HCT116 (cell line): ENCODE results near the gene MYOF. TPM values are rescaled to one million over a fixed set of nuclear protein-coding genes. Genes with fewer than 3 reads are reported as not detected.

ENCODE experiments used
- ATAC-seq: fragments of 200-7000 bp; cut with Tn5 transposase; 2 replicates; pipeline ENCODE4 v1.9.1; 2020; ENCODE audit warnings: mild to moderate bottlenecking, moderate library complexity
- BruUV-seq: library from RNA; stranded (reverse); fragments of 400-500 nt; replicated peaks from 2 replicates; lab custom pipeline; 2021; lab: Mats Ljungman, UMichigan
- CTCF ChIA-PET: fragments of 300-600 bp; sonication (Branson Sonifier 250); formaldehyde crosslinking; loops from one replicate; lab custom pipeline; 2021; ENCODE audit warnings: antibody characterized with exemption; lab: Charles Lee
- POLR2A ChIA-PET: fragments of 300-600, 350-600 bp; sonication (Branson Sonifier 250); formaldehyde crosslinking; loops from one replicate; lab custom pipeline; 2021; ENCODE audit warnings: antibody characterized with exemption; lab: Charles Lee
- RAD21 ChIA-PET, 2 experiments: fragments of 300-600 bp; sonication (Branson Sonifier 250); formaldehyde crosslinking; loops; one replicate each; lab custom pipeline; 2023; ENCODE audit warnings: low total read pairs in 2 of 2; ENCODE audit not compliant: uncharacterized antibody in 2 of 2, unreplicated experiment in 2 of 2, low non-redundant PET in 1 of 2; lab: Charles Lee
- DNase-seq: peaks from one replicate; pipeline ENCODE4 v3.0.0-alpha.2; 2010; ENCODE audit warnings: low read depth, low spot score
- H2AFZ ChIP-seq: fragments of 200-600 bp; shearing (Covaris generic), sonication (generic); 2 replicates; pipeline ENCODE4 v1.6.1; 2017; ENCODE audit warnings: low read depth, mixed run types, mixed read lengths, antibody characterized with exemption, low read length; ENCODE audit not compliant: poor library complexity, severe bottlenecking
- H3K27ac ChIP-seq: 2 replicates; pipeline ENCODE4 v1.5.1; 2012; ENCODE audit warnings: low read depth, low read length
- H3K27me3 ChIP-seq: fragments of 200-600 bp; sonication (generic); 2 replicates; pipeline ENCODE4 v1.6.1; 2016; ENCODE audit warnings: mixed run types, low read length, mixed read lengths; ENCODE audit not compliant: insufficient read depth
- H3K36me3 ChIP-seq, 2 experiments: fragments of 200-500 bp in 1 of 2; fragments of 200-600 bp in 1 of 2; sonication (Bioruptor generic) in 1 of 2; sonication (generic) in 1 of 2; 2 replicates each; pipeline versions ENCODE4 v1.5.1 to v1.6.1; 2014 to 2016; ENCODE audit warnings: low read length in 2 of 2, inconsistent platforms in 1 of 2, mixed read lengths in 1 of 2, mixed run types in 1 of 2; ENCODE audit not compliant: insufficient read depth in 2 of 2, control insufficient read depth in 1 of 2
- H3K4me1 ChIP-seq, 2 experiments: fragments of 200-600 bp in 1 of 2; sonication (generic) in 1 of 2; 2 replicates each; pipeline versions ENCODE4 v1.5.1 to v1.6.1; 2012 to 2017; ENCODE audit warnings: low read length in 2 of 2, inconsistent platforms in 1 of 2, mild to moderate bottlenecking in 1 of 2, mixed read lengths in 1 of 2, mixed run types in 1 of 2, moderate library complexity in 1 of 2; ENCODE audit not compliant: insufficient read depth in 2 of 2, control insufficient read depth in 1 of 2
- H3K4me2 ChIP-seq: fragments of 200-600 bp; sonication (generic); 2 replicates; pipeline ENCODE4 v1.6.1; 2017; ENCODE audit warnings: mixed run types, low read length, mixed read lengths
- H3K4me3 ChIP-seq, 2 experiments: fragments of 200-600 bp in 1 of 2; sonication (generic) in 1 of 2; replicated peaks in 1 of 2; 2 replicates each; pipeline ENCODE4 v1.5.1; 2011 to 2016; ENCODE audit warnings: low read length in 2 of 2, control low read depth in 1 of 2, low read depth in 1 of 2, mild to moderate bottlenecking in 1 of 2, mixed read lengths in 1 of 2, mixed run types in 1 of 2
- H3K79me2 ChIP-seq: fragments of 200-600 bp; sonication (generic); 2 replicates; pipeline ENCODE4 v1.6.1; 2017; ENCODE audit warnings: mild to moderate bottlenecking, mixed run types, low read length, moderate library complexity, mixed read lengths; ENCODE audit not compliant: insufficient read depth
- H3K9ac ChIP-seq: fragments of 200-600 bp; sonication (generic); 2 replicates; pipeline ENCODE4 v1.6.1; 2016; ENCODE audit warnings: low read length, mixed read lengths
- H3K9me2 ChIP-seq: fragments of 200-600 bp; sonication (generic), shearing (Covaris generic); 2 replicates; pipeline ENCODE4 v1.6.1; 2017; ENCODE audit warnings: mixed run types, mild to moderate bottlenecking, moderate library complexity; ENCODE audit not compliant: insufficient read depth
- H3K9me3 ChIP-seq, 2 experiments: fragments of 200-500 bp in 1 of 2; fragments of 200-600 bp in 1 of 2; sonication (Bioruptor generic) in 1 of 2; sonication (generic) in 1 of 2; 2 replicates each; pipeline ENCODE4 v1.6.1; 2014 to 2017; ENCODE audit warnings: low read length in 2 of 2, mixed read lengths in 2 of 2, inconsistent platforms in 1 of 2, low read depth in 1 of 2, mild to moderate bottlenecking in 1 of 2, mixed run types in 1 of 2, moderate library complexity in 1 of 2; ENCODE audit not compliant: control insufficient read depth in 1 of 2, insufficient read depth in 1 of 2
- H4K20me1 ChIP-seq: fragments of 200-600 bp; sonication (generic), shearing (Covaris generic); 2 replicates; pipeline ENCODE4 v1.6.1; 2017; ENCODE audit warnings: mixed run types, mild to moderate bottlenecking, moderate library complexity; ENCODE audit not compliant: insufficient read depth
- CEBPB ChIP-seq: IDR thresholded peaks from 2 replicates; pipeline ENCODE4 v1.6.1; 2012; ENCODE audit warnings: low read depth
- RAD21 ChIP-seq: IDR thresholded peaks from 2 replicates; pipeline ENCODE4 v1.6.1; 2012; ENCODE audit warnings: low read depth, mild to moderate bottlenecking
- SIN3A ChIP-seq: IDR thresholded peaks from 2 replicates; pipeline ENCODE4 v1.6.1; 2012; ENCODE audit warnings: low read depth
- SRF ChIP-seq: IDR thresholded peaks from 2 replicates; pipeline ENCODE4 v1.6.1; 2012; ENCODE audit warnings: low read depth
- TCF7L2 ChIP-seq: IDR thresholded peaks from 2 replicates; pipeline ENCODE4 v1.7.0; 2011; ENCODE audit warnings: borderline replicate concordance, inconsistent platforms; ENCODE audit not compliant: insufficient read depth, insufficient read length; ENCODE audit errors: extremely low read depth
- YY1 ChIP-seq: IDR thresholded peaks from 2 replicates; pipeline ENCODE4 v1.6.1; 2011; ENCODE audit warnings: low read length, low read depth, moderate library complexity, mild to moderate bottlenecking; ENCODE audit not compliant: insufficient replicate concordance; ENCODE audit errors: extremely low read depth
- ZNF274 ChIP-seq: fragments of 200-500 bp; sonication (Bioruptor generic); IDR thresholded peaks from 2 replicates; pipeline ENCODE4 v1.6.1; 2014; ENCODE audit warnings: mild to moderate bottlenecking, low read depth, low read length, inconsistent platforms
- intact Hi-C: fragments of 100-400 bp; cut with micrococcal nuclease; formaldehyde crosslinking; loops from 2 replicates; pipeline ENCODE4 v1.10.0; 2022
- total RNA-seq: library from RNA; stranded (reverse); gene quantifications from one replicate; pipeline ENCODE4 v1.2.1, GENCODE V29; 2021; ENCODE audit not compliant: unreplicated experiment
- TF ChIP-seq, protein P1 (sequence below), 3 experiments: fragments of 200-600 bp in 1 of 3; sonication (generic) in 1 of 3; IDR thresholded peaks in 2 of 3; conservative IDR thresholded peaks in 1 of 3; 2 replicates each; pipeline ENCODE4 v1.5.1; 2012 to 2017; ENCODE audit warnings: low read depth in 2 of 3, low read length in 2 of 3, antibody characterized with exemption in 1 of 3, borderline replicate concordance in 1 of 3, control low read depth in 1 of 3, mild to moderate bottlenecking in 1 of 3, mixed read lengths in 1 of 3, mixed run types in 1 of 3, moderate library complexity in 1 of 3; ENCODE audit not compliant: insufficient read depth in 1 of 3

Gene MYOF
- total RNA-seq, 1 experiment from 2014 or later = 250 TPM

DNA sequence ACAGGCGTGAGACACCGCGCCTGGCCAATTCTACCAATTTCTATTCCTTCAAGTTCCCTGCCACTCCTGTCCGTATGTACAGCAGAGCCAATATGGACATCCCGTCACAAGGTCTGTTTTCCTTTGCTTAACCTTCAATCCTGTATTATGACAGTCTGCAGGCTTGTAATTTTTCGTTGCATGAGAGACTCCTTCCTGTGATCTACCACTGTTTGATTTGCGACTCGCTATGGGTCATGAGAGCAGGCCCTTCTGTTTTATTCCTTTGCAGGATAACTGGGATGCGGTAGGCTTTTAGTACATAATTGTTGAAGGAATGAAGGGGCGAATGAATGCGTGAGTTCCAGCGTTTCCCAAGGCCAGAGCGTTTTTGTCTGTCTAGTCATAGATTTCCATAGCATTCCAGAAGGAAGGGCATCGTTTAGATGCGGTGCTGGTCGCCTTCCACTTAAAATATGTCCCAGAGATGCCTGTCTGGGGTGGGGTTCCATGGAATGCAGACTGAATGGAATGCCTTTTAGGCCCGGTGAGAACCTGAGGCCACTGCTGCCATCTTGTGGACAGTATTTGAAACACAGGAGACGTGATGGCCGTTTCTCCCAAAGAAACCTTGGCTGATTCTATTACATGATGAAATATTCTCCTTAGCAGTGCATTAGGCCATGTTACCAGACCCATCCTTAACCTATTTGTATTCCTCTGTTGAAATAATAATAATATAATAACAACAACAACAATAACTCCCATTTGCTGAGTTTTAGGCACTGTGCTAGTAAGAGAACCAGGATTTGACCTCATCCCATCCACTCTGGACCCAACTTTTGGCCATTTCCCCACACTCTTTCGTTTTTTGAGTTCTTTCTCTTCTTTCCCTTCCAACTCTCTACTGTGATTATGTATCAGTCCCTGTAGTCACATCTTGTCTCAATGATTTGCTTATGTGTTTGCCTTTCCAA is 193.2 kb downstream of the MYOF start:
- peak overlapping the region; percentile 99 for H2AFZ ChIP-seq
- no TSS peak for BruUV-seq

More for the DNA sequence above, 193.2 kb downstream of the MYOF start:
- POLR2A ChIA-PET = no interaction called here
- peaks cover 5 to 23% of the 10 kb centered on the region in 2 experiments for H3K4me1 ChIP-seq
- intact Hi-C loops = loop anchor here (1.0 to 2.0 kb wide), 3 partner anchors 172 to 404 kb away; no protein-coding TSS in a partner anchor
- H3K9ac ChIP-seq = peak overlapping the region; percentile 46
- CTCF ChIA-PET = interaction anchor here (1.0 to 1.6 kb wide), 2 partner anchors 173 to 210 kb away, joined by 4 read pairs; no protein-coding TSS in a partner anchor
- ATAC-seq (peak; percentile 96), DNase-seq (peak; percentile 78)
- peak overlapping the region; percentile 62 for H3K4me2 ChIP-seq
- H4K20me1 ChIP-seq = no peaks in the 10 kb centered on the region
- no peak for TF ChIP-seq SRF
- TF ChIP-seq ZNF274 = no peak
- no peak for TF ChIP-seq TCF7L2
- TF ChIP-seq CEBPB = no peak
- no peak for TF ChIP-seq SIN3A
- TF ChIP-seq, protein P1, sequence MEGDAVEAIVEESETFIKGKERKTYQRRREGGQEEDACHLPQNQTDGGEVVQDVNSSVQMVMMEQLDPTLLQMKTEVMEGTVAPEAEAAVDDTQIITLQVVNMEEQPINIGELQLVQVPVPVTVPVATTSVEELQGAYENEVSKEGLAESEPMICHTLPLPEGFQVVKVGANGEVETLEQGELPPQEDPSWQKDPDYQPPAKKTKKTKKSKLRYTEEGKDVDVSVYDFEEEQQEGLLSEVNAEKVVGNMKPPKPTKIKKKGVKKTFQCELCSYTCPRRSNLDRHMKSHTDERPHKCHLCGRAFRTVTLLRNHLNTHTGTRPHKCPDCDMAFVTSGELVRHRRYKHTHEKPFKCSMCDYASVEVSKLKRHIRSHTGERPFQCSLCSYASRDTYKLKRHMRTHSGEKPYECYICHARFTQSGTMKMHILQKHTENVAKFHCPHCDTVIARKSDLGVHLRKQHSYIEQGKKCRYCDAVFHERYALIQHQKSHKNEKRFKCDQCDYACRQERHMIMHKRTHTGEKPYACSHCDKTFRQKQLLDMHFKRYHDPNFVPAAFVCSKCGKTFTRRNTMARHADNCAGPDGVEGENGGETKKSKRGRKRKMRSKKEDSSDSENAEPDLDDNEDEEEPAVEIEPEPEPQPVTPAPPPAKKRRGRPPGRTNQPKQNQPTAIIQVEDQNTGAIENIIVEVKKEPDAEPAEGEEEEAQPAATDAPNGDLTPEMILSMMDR (IDR thresholded peaks at IDR 0.05 in 2 of 3, conservative IDR thresholded peaks at IDR 0.05 in 1 of 3; ENCODE audit: borderline replicate concordance in 1 of 3, insufficient read depth in 1 of 3, low read depth in 2 of 3, low read length in 2 of 3) = peak; percentile 67 to 85 (median 75)
- peak; percentile 62 for TF ChIP-seq YY1
- TF ChIP-seq RAD21 = peak; percentile 92
- H3K27me3 ChIP-seq = no peaks in the 10 kb centered on the region
- RAD21 ChIA-PET = no interaction called here
- no peaks in the 10 kb centered on the region for H3K79me2 ChIP-seq
- H3K27ac ChIP-seq = peak overlapping the region; percentile 43; the same call in 1 of the 2 replicates
- no peaks in the 10 kb centered on the region for H3K36me3 ChIP-seq
- H3K4me3 ChIP-seq = peak overlapping the region in 1 of 2 experiments; percentile 29; a peak in 1 of 4 replicates
- H3K9me2 ChIP-seq = no peaks in the 10 kb centered on the region
- no peaks in the 10 kb centered on the region for H3K9me3 ChIP-seq
